Stimulated activated CD4-positive, alpha-beta T cell treated with anti-CD3 and anti-CD28 coated beads, TNF-alpha, amount 100 ng/mL, for 24 hours (primary cell): ENCODE data around the gene HCAR2.
"Not testable (repeated sequence)": the region's sequence is repeated elsewhere in the genome, so short reads cannot be mapped to it uniquely, and the experiment has no call there.

ENCODE experiments used
- DNase-seq, 3 experiments: peaks; one replicate each; pipeline ENCODE4 v3.0.0-alpha.2; 2020; ENCODE audit warnings: low read depth in 3 of 3

HCAR2 gene

GRCh38 chr12:122716658-122717057 is 13.5 kb upstream of the HCAR2 start, which contains the start of gene HCAR3:
HCAR3 (minus strand) TSS chr12:122716811; CDS start chr12:122716737, 74 bp downstream.
- DNase-seq: not testable (repeated sequence)

DNA sequence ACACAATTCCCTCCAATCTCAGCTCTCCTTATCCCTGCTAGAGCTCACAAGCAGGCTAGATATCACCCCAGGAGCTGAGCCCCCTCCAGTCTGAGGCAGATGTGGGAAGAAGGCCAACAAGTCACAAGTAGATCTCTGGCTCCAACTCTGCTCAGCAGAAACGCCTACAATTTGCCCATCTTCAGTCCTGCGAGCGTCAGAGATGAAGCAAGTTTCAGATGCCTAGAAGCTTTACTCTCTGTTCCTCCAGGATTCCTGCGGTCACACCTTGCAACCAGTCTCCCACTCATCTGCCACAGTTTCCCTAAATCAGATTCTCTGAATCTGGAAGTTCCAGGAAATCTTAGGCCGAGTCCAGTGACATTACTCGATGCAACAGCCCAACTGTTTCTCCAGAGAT is 12.1 kb upstream of the HCAR2 start:
- not testable (repeated sequence) for DNase-seq

DNA sequence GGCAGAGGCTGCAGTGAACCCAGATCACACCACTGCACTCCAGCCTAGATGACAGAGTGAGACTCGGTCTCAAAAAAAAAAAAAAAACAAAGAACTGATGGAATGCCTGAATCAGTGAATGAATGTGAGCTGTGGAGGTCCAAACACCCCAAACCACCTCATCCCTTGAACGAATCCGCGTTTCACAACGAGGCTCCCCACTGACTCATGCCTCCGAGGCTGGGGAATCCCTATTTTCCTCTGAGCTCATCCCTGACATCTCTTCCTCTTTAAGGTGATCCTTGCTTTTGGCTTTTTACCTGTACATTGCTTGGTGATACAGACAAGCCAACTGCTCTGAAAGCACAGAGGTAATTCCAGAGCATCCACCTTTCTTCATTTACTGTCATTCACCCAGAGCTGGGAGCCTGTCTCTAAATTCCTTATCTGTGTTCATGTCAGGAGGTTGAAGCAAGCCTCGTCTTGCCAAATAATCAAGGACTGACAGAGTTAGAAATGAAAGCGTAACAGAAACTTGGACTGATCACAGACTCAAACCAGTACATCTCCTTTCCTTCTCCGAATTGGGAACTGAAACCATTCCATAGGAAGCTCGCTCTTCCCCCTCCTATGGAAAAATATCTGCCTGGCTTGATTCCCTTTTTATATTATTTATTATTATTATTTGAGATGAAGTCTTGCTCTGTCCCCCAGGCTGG is 10.5 kb upstream of the HCAR2 start:
- not testable (repeated sequence) for DNase-seq

DNA sequence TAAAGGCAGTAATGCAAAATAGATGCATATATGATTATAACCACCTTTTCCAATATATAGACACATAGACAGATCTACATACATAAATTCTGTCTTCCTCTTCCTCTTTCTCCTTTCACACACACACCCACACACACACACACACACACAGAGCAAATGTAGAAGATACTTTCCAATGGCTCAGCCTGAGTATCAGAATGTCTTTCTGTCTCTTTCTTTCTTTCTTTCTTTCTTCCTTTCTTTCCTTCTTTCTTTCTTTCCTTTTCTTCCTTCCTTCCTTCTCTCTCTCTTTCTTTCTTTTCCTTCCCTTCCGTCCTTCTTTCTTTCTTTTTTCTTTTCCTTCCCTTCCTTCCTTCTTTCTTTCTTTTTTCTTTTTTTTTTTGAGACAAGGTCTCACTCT is 8.1 kb upstream of the HCAR2 start:
- not testable (repeated sequence) for DNase-seq

- DNase-seq: not testable (repeated sequence)
Observed at GRCh38 chr12:122710341-122710740, 7.2 kb upstream of the HCAR2 start.

DNA sequence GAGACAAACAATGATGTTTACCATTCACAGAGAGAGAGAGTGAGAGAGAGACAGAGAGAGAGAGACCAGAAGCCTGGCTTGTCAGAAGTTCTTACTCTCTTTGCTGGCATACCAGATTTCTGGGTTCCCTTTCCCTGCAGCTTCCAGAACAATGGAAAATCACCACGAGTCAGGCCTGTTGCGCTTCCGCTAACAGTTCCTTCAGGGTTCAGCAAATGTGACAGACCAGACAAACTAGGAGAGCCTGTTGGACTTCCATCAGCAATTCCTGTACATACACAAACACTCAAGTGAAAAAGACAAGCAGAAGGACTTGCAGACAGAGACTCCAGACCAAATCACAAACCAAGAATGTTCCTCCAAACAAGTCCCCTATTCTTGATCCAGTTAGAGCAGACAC is 6.1 kb upstream of the HCAR2 start:
- not testable (repeated sequence) for DNase-seq

DNA sequence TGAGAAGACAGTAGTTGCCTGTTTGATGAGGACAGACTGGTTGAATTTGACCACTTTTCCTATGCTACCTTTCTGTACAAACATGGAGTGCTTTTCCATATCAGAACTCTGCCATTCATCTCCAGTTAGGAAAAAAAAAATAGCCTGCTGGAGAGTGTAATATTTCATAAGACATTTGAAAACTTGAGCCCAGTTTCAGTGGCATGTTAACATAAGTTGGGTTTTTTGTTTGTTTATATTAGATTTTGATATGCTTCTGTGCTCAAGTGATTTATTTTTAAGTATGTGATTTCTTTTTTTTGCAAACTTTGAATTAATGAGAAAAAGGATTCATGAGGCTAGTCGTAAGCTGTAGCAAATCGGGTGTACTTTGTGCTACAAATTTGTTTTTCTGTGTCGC is 684 bp upstream of the HCAR2 start:
- DNase-seq: not testable (repeated sequence)

GRCh38 chr12:122701481-122701880 is 1.7 kb downstream of the HCAR2 start:
- DNase-seq: not testable (repeated sequence)

- DNase-seq: not testable (repeated sequence)
Observed at GRCh38 chr12:122700038-122700710, 3.0 kb downstream of the HCAR2 start.

- not testable (repeated sequence) for DNase-seq
Observed at GRCh38 chr12:122696922-122697321, 6.2 kb downstream of the HCAR2 start.

DNA sequence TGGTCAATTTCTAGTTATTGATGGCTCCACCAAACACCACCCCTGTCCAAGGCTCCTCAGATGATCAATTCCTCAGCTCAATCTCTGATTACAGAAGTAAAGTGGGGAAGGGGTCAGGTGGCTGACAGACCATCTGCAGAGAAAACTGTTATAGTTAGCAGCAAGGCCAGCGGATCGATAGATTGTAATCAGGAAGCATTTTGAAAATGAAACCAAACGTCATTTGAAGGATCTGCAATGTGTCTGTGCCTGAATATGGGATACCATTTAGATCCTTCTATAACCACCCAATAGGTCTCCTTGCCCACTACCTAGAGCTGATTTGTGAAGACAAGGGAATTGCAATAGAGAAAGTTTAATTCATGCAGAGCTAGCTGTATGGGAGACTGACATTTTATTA is 11.6 kb downstream of the HCAR2 start:
- DNase-seq: no peak

DNA sequence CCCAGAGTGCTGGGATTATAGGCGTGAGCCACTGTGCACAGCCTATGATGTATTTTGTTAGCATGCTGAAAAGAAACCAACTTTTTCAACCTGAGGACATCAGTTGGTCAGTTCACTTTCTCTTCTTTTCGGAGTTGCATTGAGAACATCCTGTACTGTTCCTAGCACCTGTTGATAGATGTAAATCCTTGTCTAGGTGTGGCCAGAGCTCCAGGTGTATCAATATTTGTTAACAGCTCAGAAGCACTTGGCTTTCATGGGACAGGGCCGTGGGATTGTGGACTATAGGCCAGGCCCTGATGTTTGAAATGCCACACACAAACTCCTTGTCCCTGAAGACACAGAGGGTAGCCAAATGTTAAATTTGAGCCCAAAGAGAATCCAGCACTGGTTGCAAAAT is 14.9 kb downstream of the HCAR2 start:
- no peak for DNase-seq

DNA sequence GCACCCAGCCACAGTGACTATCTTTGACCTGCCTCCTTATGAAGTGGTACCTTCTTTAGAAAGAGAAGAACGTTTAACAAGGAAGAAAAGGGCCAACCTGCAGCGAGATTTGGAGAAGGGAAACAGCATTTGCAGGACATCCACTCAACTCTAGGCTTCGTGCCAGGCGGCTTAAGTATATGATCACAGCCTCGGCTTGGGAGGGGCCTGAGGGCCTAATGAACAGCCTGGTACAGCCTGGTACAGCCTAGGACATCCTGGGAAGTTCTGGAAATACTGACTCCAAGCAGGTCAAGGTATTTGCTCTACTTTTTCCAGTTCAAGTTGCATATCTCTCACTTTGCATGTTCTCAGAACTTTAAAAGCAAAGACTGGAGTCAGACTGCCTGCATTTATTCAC is 16.1 kb downstream of the HCAR2 start:
- DNase-seq: no peak

GRCh38 chr12:122686538-122686937 is 16.6 kb downstream of the HCAR2 start:
- no peak for DNase-seq

DNA sequence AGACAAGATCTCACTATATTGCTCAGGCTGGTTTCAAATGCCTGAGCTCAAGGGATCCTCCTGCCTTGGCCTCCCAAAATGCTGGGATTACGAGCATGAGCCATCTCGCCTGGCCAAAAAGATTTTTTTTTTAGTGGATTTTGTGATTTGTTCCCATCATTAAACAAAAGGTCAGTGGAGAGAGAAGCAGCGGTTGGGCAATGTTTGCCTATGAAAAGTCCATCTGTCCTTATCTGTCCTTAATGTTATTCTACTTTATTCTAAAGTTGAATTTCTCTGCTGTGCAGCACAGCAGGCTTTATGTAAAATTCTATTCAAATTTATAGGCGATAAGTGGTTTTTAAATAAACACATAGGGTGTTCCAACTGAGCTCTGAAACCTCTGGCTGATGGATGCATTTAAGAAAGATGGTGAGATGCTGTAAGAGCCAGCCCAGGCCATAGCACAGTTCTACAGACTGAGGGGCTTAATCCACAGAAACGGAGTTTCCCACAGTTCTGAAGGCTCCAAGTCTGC is 18.8 kb downstream of the HCAR2 start:
- DNase-seq: no peak

GRCh38 chr12:122681814-122682213 is 21.3 kb downstream of the HCAR2 start:
- DNase-seq: no peak

DNA sequence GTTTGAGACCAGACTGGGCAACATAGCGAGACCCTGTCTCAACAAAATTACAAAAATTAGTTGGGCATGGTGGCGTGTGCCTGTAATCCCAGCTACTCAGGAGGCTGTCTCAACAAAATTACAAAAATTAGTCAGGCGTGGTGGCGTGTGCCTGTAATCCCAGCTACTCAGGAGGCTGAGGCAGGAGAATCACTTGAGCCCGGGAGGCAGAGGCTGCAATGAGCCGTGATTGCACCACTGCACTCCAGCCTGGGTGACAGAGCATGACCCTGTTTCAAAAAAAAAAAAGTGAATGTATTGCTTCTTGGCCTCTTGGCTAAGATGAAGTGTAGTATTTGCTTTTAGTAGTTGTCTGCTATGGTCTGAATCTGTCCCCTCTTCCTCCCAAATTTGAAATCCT is 22.2 kb downstream of the HCAR2 start:
- not testable (repeated sequence) for DNase-seq

DNA sequence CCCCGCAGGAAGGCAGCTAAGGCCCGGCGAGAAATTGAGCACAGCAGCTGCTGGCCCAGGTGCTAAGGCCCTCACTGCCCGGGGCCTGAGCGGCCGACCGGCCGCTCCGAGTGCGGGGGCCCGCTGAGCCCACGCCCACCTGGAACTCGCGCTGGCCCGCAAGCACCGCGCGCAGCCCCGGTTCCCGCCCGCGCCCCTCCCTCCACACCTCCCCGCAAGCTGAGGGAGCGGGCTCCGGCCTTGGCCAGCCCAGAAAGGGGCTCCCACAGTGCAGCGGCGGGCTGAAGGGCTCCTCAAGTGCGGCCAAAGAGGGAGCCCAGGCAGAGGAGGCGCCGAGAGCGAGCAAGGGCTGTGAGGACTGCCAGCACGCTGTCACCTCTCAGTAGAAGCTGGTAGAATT is 26.4 kb downstream of the HCAR2 start:
- not testable (repeated sequence) for DNase-seq

DNA sequence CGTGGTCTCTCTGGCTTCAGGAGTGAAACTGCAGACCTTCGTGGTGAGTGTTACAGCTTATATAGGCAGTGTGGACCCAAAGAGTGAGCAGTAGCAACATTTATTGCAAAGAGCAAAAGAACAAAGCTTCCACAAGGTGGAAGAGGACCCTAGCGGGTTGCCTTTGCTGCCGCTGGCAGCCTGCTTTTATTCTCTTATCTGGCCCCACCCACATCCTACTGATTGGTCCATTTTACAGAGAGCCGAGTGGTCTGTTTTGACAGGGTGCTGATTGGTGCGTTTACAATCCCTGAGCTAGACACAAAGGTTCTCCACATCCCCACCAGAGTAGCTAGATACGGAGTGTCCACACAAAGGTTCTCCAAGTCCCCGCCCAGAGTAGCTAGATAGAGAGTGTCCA is 27.1 kb downstream of the HCAR2 start:
- DNase-seq: not testable (repeated sequence)

GRCh38 chr12:122672515-122672914 is 30.6 kb downstream of the HCAR2 start:
- no peak for DNase-seq

DNA sequence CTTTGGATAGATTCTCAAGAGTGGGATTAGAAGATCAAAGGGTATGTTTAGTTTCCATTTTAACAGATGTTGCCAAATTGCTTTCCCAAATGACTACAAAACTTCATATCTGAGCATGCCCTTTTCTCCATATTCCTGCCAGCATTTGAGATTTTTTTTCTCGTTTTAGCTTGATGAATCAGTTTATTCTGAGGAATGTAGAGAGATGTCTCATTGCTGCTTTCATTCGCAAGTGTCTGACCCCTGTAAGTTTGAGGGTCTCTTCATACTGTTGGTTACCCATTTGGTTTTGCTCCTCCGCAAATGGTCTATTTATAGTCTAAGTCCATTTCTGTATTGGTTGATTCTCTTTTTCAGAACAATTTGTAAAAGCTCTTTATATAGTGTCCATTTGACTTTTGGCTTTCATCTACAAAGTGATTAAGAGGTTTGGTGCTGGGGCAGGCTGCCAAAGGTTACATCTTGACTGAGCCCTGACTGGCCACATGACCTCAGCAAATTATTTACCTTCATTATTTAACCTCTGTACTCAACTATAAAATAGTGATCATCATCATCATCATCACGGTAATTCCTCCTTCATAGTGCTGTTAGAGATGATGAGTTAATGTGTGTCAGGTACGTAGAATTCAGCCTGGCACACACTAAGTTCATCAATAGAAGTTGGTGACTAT is 33.6 kb downstream of the HCAR2 start:
- DNase-seq: no peak

- DNase-seq: no peak
Observed at GRCh38 chr12:122668268-122668667, 34.9 kb downstream of the HCAR2 start.

DNA sequence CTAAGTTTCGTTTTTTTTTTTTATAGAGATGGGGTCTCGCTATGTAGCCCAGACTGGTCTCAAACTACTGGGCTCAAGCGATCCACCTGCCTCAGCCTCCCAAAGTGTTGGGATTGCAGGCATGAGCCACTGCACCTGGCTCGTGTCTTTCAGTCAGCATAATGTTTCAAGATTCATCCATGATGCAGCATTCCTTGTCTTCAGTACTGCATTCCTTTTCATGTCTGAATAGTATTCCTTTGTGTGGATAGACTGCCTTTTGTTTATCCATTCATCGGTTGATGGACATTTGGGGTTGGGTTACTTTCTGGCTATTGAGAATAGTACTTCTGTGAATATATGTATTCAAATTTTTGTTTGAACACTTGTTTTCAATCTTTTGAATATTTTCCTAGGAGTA is 37.4 kb downstream of the HCAR2 start:
- DNase-seq: no peak
